Keratinocyte (primary cell): ENCODE results near the gene WDR1. TPM values are rescaled to one million over a fixed set of nuclear protein-coding genes. Genes with fewer than 3 reads are reported as not detected.
A peak's percentile ranks its signal among the peaks of the same experiment; 100 is the strongest.

Experiments used
- DNase-seq: peaks from one replicate; pipeline ENCODE4 v3.0.0-alpha.2; 2011; ENCODE audit warnings: low read depth, missing footprints, low spot score
- FAIRE-seq: peaks from 2 replicates; lab custom pipeline; 2011; peaks lifted over from hg19 to GRCh38; lab: Jason Lieb, UNC
- H2AFZ ChIP-seq: 2 replicates; pipeline ENCODE4 v1.6.0; 2012; ENCODE audit warnings: low read length, control low read depth, inconsistent platforms; ENCODE audit not compliant: control insufficient read depth
- H3K27ac ChIP-seq: 2 replicates; pipeline ENCODE4 v1.5.1; 2011; ENCODE audit warnings: low read length; ENCODE audit not compliant: control insufficient read depth, insufficient read depth
- H3K27me3 ChIP-seq: 3 replicates; pipeline ENCODE4 v1.6.0; 2011; ENCODE audit warnings: low read length; ENCODE audit not compliant: control insufficient read depth, insufficient read depth; ENCODE audit errors: extremely low read depth
- H3K36me3 ChIP-seq, 2 experiments: 2 replicates in 1 of 2; 3 replicates in 1 of 2; pipeline ENCODE4 v1.5.1; 2011; ENCODE audit warnings: low read length in 2 of 2, mild to moderate bottlenecking in 1 of 2; ENCODE audit not compliant: control insufficient read depth in 2 of 2, insufficient read depth in 2 of 2; ENCODE audit errors: extremely low read depth in 1 of 2
- H3K4me1 ChIP-seq: 3 replicates; pipeline ENCODE4 v1.5.1; 2011; ENCODE audit warnings: low read length; ENCODE audit not compliant: control insufficient read depth, insufficient read depth; ENCODE audit errors: extremely low read depth
- H3K4me2 ChIP-seq: 3 replicates; pipeline ENCODE4 v1.6.0; 2011; ENCODE audit warnings: low read depth, low read length; ENCODE audit not compliant: control insufficient read depth, insufficient read depth; ENCODE audit errors: extremely low read depth
- H3K4me3 ChIP-seq, 3 experiments: fragments of 200-600 bp in 1 of 3; sonication (generic) in 1 of 3; 2 replicates in 2 of 3; 3 replicates in 1 of 3; pipeline ENCODE4 v1.5.1; 2011 to 2016; ENCODE audit warnings: low read length in 3 of 3, mild to moderate bottlenecking in 3 of 3, control low read depth in 2 of 3, inconsistent platforms in 1 of 3, low read depth in 1 of 3, mixed read lengths in 1 of 3, mixed run types in 1 of 3, moderate library complexity in 1 of 3; ENCODE audit not compliant: control insufficient read depth in 2 of 3, insufficient read depth in 2 of 3; ENCODE audit errors: extremely low read depth in 1 of 3
- H3K79me2 ChIP-seq: 2 replicates; pipeline ENCODE4 v1.6.0; 2012; ENCODE audit warnings: low read length; ENCODE audit not compliant: control insufficient read depth, insufficient read depth
- H3K9ac ChIP-seq: 3 replicates; pipeline ENCODE4 v1.6.0; 2011; ENCODE audit warnings: low read length; ENCODE audit not compliant: control insufficient read depth, insufficient read depth; ENCODE audit errors: extremely low read depth
- H3K9me1 ChIP-seq: 3 replicates; pipeline ENCODE4 v1.6.0; 2011; ENCODE audit warnings: low read length; ENCODE audit not compliant: control insufficient read depth, insufficient read depth; ENCODE audit errors: extremely low read depth
- H3K9me3 ChIP-seq: 2 replicates; pipeline ENCODE4 v1.5.1; 2012; ENCODE audit warnings: low read depth, low read length; ENCODE audit not compliant: control insufficient read depth
- H4K20me1 ChIP-seq: 3 replicates; pipeline ENCODE4 v1.6.0; 2011; ENCODE audit warnings: low read length; ENCODE audit not compliant: control insufficient read depth, insufficient read depth; ENCODE audit errors: extremely low read depth
- CTCF ChIP-seq, 3 experiments: IDR thresholded peaks in 1 of 3; conservative IDR thresholded peaks in 1 of 3; optimal IDR thresholded peaks in 1 of 3; 2 replicates in 2 of 3; 3 replicates in 1 of 3; pipeline versions ENCODE3 to v1.5.1; 2011; ENCODE audit warnings: low read length in 3 of 3, mild to moderate bottlenecking in 3 of 3, moderate library complexity in 2 of 3, control low read depth in 1 of 3, inconsistent platforms in 1 of 3; ENCODE audit not compliant: insufficient read depth in 2 of 3; ENCODE audit errors: extremely low read depth in 1 of 3
- EZH2 ChIP-seq: IDR thresholded peaks from one replicate; pipeline ENCODE4 v1.6.1; 2012; ENCODE audit warnings: inconsistent platforms, mild to moderate bottlenecking, low read length, moderate library complexity
- dilution Hi-C: fragments of 300-500 bp; cut with MboI; formaldehyde crosslinking; loops from one replicate; pipeline ENCODE4 v1.7.0; 2020; ENCODE audit warnings: low sequenced_read_pairs; ENCODE audit not compliant: extremely low pct_ligation_motif_present
- polyA plus RNA-seq, 5 experiments: library from polyadenylated mRNA; depleted of rRNA in 3 of 5; stranded (reverse) in 3 of 5; stranded (forward) in 1 of 5; unstranded in 1 of 5; fragments of >200 nt; gene quantifications; 1 replicate in 1 of 5; 2 replicates in 3 of 5; 3 replicates in 1 of 5; pipeline versions ENCODE4 v1.2.1 to v1.2.3, GENCODE V29; 2011 to 2012; ENCODE audit warnings: missing spikeins in 2 of 5, low read depth in 1 of 5, low replicate concordance in 1 of 5

Gene WDR1
- polyA plus RNA-seq, 1 donor (not counting 4 experiments of a cell fraction or from before 2014, with no cell fraction given) = 423 TPM

DNA sequence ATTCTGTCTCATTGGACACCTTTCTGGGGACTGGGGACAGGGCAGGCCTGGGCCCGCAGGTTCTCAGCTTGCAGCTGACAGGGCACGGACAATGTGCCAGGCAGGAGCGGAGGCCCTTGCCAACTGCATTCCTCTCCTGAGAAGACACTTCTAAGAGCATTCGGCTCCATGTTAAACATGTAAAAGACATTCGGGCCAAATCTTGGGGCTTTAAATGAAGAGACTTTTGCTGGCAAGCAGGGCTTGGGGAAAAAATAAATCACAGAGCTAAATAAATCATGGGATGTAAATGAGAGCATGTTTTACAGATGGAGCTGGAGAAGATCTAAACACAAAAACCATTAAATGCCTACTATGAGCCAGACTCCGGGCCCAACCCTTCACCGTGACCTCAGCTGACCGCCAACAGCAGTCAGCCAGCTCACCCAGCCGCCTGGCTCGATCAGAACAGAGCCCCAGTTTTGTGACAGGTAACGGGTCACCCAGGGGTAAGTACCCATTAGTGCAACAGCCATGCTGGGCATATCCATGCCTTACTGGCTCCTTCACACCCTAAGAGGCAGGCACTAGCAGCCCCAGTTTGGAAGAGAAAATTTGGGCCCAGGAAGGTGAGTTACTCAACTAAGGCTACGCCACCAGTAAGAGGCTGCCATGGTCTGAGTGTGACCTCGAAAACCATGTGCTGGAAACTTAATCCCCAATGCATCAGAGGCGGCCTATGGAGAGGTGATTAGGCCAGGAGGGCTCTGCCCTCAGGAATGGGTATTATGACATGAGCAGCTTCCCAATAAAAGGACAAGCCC is 14.7 kb downstream of the WDR1 start:
- H4K20me1 ChIP-seq = peaks cover 66% of the 10 kb centered on the region
- H3K9ac ChIP-seq = no peak overlapping the region
- H3K27me3 ChIP-seq = no peaks in the 10 kb centered on the region
- TF ChIP-seq EZH2 (no peak), CTCF (optimal IDR thresholded peaks at IDR 0.05 in 1 of 3, IDR thresholded peaks at IDR 0.05 in 1 of 3, conservative IDR thresholded peaks at IDR 0.05 in 1 of 3; ENCODE audit: extremely low read depth in 1 of 3, insufficient read depth in 2 of 3, low read length in 3 of 3) (no peak)
- DNase-seq (no peak), FAIRE-seq (peak; percentile 53)
- H2AFZ ChIP-seq = no peak overlapping the region
- H3K9me1 ChIP-seq = peaks cover 19% of the 10 kb centered on the region
- peaks cover 77% of the 10 kb centered on the region for H3K4me1 ChIP-seq
- no peak overlapping the region for H3K4me3 ChIP-seq
- dilution Hi-C loops = no loop called here
- H3K27ac ChIP-seq = no peak overlapping the region
- no peaks in the 10 kb centered on the region for H3K9me3 ChIP-seq
- peaks cover 83% of the 10 kb centered on the region for H3K79me2 ChIP-seq
- peaks cover 58 to 62% of the 10 kb centered on the region in 2 experiments for H3K36me3 ChIP-seq
- no peak overlapping the region for H3K4me2 ChIP-seq

- Histone ChIP-seq H3K4me1 (peaks cover 77% of the 10 kb centered on the region), H3K9me3 (no peaks in the 10 kb centered on the region), H3K27me3 (no peaks in the 10 kb centered on the region), H2AFZ (no peak overlapping the region), H3K79me2 (peaks cover 78% of the 10 kb centered on the region), H3K27ac (no peak overlapping the region), H3K36me3 (peaks cover 60 to 64% of the 10 kb centered on the region in 2 experiments), H4K20me1 (peaks cover 62% of the 10 kb centered on the region), H3K9me1 (peaks cover 22% of the 10 kb centered on the region), H3K4me3 (no peak overlapping the region), H3K4me2 (no peak overlapping the region), H3K9ac (no peak overlapping the region)
- dilution Hi-C loops = no loop called here
- no peak for TF ChIP-seq CTCF (optimal IDR thresholded peaks at IDR 0.05 in 1 of 3, IDR thresholded peaks at IDR 0.05 in 1 of 3, conservative IDR thresholded peaks at IDR 0.05 in 1 of 3; ENCODE audit: extremely low read depth in 1 of 3, insufficient read depth in 2 of 3, low read length in 3 of 3)
- TF ChIP-seq EZH2 = no peak
- no peak for DNase-seq
- peak; percentile 65 for FAIRE-seq
Measured at GRCh38 chr4:10100734-10101216, 15.8 kb downstream of the WDR1 start.
